Right cardiac atrium (tissue), 5 donors: ENCODE measurements around the gene FAM149A. TPM values are rescaled to one million over a fixed set of nuclear protein-coding genes. Genes with fewer than 3 reads are reported as not detected.

Experiments used
- ATAC-seq, 2 donors: fragments of 200-7000 bp; cut with Tn5 transposase; one replicate each; pipeline versions ENCODE4 v1.8.0 to v1.9.1; 2020; ENCODE audit warnings: moderate library complexity in 2 of 2, mild to moderate bottlenecking in 1 of 2
- DNase-seq, 3 donors: peaks; one replicate each; pipeline ENCODE4 v3.0.0-alpha.2; 2020
- H3K27ac ChIP-seq: one replicate; pipeline ENCODE4 v1.5.1; 2013; ENCODE audit warnings: mild to moderate bottlenecking, low read length, control low read depth, moderate library complexity
- H3K27me3 ChIP-seq: one replicate; pipeline ENCODE4 v1.6.1; 2013; ENCODE audit not compliant: control insufficient read depth, insufficient read depth
- H3K4me1 ChIP-seq: one replicate; pipeline ENCODE4 v1.6.1; 2013; ENCODE audit warnings: low read length; ENCODE audit not compliant: control insufficient read depth, insufficient read depth
- H3K4me3 ChIP-seq: one replicate; pipeline ENCODE4 v1.5.1; 2013; ENCODE audit warnings: low read length, control low read depth
- H3K9me3 ChIP-seq: one replicate; pipeline ENCODE4 v1.6.1; 2013; ENCODE audit warnings: low read length; ENCODE audit not compliant: control insufficient read depth
- WGBS: extraction: QIAGEN DNeasy Blood & Tissue Kit; methylation state at CpG from one replicate; pipeline ENCODE4 v1.1.7; 2013; 5-methylcytosine and 5-hydroxymethylcytosine counted together
- intact Hi-C, 4 donors: fragments of 100-400 bp; cut with DNase I; formaldehyde crosslinking; loops; one replicate each; pipeline versions ENCODE4 v1.11.0 to v1.14.0; 2022 to 2023
- polyA plus RNA-seq: library from polyadenylated mRNA; stranded (reverse); fragments of 200-250 nt; gene quantifications from one replicate; pipeline ENCODE4 v1.2.3, GENCODE V29; 2013
- total RNA-seq, 4 donors: library from RNA; stranded (reverse); fragmentation: NEBNext Ultra II Directional; extraction: Animal tissue kit (Norgen Biotek cat#: 25700); gene quantifications; one replicate each; pipeline ENCODE4 v1.2.1, GENCODE V29; 2021
- donor health status: healthy with polysubstance abuse.
- donor health status: DM: no; HTN: yes; CAD: no.
- donor health status: DM: no; HTN: no; CAD: no.
- donor health status: DM: no; HTN: yes; CAD: no; lungs with severe emphysema.
- donor health status: DM: yes; HTN: yes; CAD: no.

The FAM149A gene
- total and polyA plus RNA-seq, 5 donors, result 7.9 to 17.6 (median 10.8) TPM

DNA sequence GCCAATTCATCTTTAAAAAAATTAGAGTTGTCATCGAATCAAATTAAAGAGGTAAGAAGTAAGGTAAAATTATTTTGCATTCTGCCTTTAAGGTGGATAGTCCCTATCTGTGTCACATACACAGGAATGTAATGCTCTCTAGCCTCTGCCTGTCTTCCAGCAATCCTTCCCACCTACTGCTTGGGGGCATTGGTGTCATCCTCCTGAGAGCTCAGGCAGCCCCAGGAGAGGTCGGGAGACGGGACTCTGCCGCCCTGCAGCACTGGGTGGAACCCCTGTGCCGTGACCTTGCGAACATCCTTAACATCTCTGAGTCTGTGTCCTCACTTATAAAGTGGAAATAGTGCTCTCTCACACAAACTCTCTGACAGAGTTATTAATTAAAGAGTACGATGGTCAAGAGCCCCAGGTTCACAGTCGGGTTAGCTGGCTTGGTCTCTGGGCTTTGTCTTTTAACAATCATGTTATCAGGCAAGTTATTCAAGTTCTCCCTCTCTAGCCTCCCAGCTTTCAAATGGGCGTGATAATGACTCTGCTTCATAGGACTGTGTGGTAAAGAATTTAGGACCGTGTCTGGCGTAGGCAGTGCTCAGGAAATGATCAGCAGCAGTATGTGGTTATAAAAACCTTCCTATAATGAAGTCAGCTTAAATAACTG, 25.4 kb upstream of the FAM149A start:
- DNase-seq (no peak), ATAC-seq (no peak)
- no peaks in the 10 kb centered on the region for H3K27me3 ChIP-seq
- H3K4me3 ChIP-seq, result no peak overlapping the region
- no peaks in the 10 kb centered on the region for H3K9me3 ChIP-seq
- WGBS, result 59% methylated on average over 11 of the region's 11 CpGs
- intact Hi-C loops, result loop anchor here in 1 of 4 donors (10.0 kb wide), 1 partner anchor 56 kb away; no protein-coding TSS in a partner anchor
- no peaks in the 10 kb centered on the region for H3K4me1 ChIP-seq
- no peak overlapping the region for H3K27ac ChIP-seq

DNA sequence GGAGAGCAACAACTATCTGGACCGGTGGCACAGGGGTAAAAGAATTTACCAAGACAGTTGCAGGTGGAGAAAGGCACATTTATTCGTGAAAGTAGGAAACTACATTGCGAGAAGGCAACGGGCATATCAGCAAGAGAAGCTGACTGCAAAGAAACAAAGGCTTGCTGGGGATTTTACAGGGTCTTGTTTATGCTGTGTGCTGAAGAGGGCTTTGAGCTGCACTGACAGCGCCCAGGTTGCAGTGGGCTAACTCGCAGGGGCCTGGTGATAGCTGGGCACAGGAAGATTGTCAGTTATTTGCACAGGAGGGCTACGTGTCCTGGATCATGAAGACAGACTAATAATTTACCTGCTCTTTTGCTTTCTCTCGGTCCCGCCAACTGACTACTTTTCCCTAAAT, 24.8 kb upstream of the FAM149A start:
- Histone ChIP-seq H3K4me1 (no peaks in the 10 kb centered on the region), H3K9me3 (no peaks in the 10 kb centered on the region), H3K27ac (no peak overlapping the region), H3K4me3 (no peak overlapping the region), H3K27me3 (no peaks in the 10 kb centered on the region)
- ATAC-seq (no peak), DNase-seq (no peak)
- 77% methylated on average over 9 of the region's 9 CpGs for WGBS
- intact Hi-C loops, result loop anchor here in 1 of 4 donors (10.0 kb wide), 1 partner anchor 55 kb away; no protein-coding TSS in a partner anchor

DNA sequence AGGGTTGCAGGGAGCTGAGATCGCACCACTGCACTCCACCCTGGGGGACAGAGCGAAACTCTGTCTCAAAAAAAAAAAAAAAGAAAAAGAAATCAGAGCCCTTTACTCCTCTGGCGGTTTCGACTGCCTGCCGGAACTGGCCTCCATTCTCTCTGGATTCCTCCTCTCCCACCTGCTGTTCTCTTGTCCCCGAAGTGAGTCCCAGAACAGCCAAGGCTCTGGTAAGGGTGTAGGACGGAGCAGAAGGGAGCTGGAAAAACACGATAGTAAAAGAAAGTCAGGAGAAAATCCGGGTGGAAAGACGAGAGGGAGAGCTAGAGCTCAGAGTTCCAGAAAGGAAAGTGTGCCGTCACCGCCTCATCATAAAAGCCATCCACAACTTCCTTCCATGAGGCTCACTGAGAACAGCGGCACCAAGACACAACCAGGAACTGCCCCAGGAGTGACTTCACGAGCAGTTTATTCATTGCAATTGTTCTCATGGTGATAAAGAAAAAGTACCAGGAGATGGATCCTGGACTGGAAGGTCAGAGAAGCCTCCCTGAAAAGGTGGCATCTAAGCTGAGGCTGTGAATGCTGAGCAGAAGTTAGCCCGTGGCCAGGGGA, 23.2 kb upstream of the FAM149A start:
- intact Hi-C loops, result no loop called here
- 71% methylated on average over 15 of the region's 15 CpGs for WGBS
- ATAC-seq, result peak in 1 of 2 donors; percentile 37

DNA sequence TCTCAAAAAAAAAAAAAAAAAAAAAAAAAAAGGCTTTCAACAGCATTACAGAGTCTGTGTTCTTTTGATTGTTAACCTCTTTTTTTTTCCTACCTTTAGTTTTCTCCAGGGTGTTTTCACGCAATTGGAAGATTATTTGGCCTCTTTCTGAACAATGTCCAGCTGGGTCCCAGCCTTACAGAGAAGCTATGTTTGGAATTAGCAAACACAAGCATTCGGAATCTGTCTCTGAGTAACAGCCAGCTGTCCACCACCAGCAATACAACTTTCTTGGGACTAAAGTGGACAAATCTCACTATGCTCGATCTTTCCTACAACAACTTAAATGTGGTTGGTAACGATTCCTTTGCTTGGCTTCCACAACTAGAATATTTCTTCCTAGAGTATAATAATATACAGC, 22.3 kb upstream of the FAM149A start:
- intact Hi-C loops, result no loop called here
- H3K27ac ChIP-seq, result no peak overlapping the region
- no peaks in the 10 kb centered on the region for H3K9me3 ChIP-seq
- no peak for DNase-seq
- no peaks in the 10 kb centered on the region for H3K27me3 ChIP-seq
- no peak overlapping the region for H3K4me3 ChIP-seq
- ATAC-seq, result no peak
- no peaks in the 10 kb centered on the region for H3K4me1 ChIP-seq
- 64% methylated on average over 4 of the region's 4 CpGs for WGBS

More for the DNA sequence above, 23.2 kb upstream of the FAM149A start:
- H3K4me3 ChIP-seq, result no peak overlapping the region
- H3K27me3 ChIP-seq, result no peaks in the 10 kb centered on the region
- no peak overlapping the region for H3K27ac ChIP-seq
- no peaks in the 10 kb centered on the region for H3K4me1 ChIP-seq
- no peak for DNase-seq
- no peaks in the 10 kb centered on the region for H3K9me3 ChIP-seq

DNA sequence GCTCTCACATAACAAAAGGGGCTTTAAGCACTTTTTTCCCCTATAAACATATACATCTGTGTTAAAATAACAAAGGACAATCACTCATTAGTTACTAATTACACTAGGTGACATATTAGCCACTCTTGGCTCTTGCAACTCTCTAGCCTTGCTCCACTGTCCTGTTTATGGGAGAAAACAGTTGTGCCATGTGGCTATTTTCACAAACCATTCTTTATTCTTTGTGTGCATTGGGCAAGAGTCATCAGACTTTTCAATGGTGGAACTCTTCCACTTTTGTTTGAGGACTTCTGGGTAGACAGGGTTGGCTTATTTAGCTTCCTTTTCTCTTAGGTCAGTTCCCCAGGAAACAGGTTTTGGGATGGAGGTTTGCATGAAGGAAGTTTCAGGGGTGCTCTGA, 16.0 kb upstream of the FAM149A start:
- Histone ChIP-seq H3K4me1 (no peaks in the 10 kb centered on the region), H3K27me3 (no peaks in the 10 kb centered on the region), H3K4me3 (no peak overlapping the region), H3K27ac (no peak overlapping the region), H3K9me3 (no peaks in the 10 kb centered on the region)
- DNase-seq (no peak), ATAC-seq (no peak)
- intact Hi-C loops, result no loop called here

DNA sequence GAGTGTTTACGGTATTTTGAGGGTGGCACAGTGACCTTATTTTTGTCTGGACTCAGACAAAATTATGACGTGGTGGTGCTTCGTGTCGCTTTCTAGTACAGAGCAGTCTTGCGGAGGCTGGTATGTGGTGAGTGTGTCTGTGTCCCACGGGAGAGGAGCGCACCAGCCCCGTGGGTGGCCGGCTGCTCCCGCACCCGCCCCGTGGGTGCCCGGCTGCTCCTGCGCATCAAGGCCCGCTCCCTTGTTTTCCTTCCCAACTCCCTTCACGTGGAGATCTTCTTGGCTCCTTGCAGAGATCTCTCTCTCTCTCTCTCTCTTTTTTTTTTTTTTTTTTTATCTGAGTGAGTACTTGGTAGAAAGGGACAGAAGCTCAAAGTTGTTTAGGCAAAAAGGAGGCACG, 12.2 kb upstream of the FAM149A start:
- no peak for DNase-seq
- WGBS, result 93% methylated on average over 17 of the region's 17 CpGs
- no peak overlapping the region for H3K4me3 ChIP-seq
- intact Hi-C loops, result no loop called here
- H3K4me1 ChIP-seq, result no peaks in the 10 kb centered on the region
- no peak for ATAC-seq
- H3K9me3 ChIP-seq, result no peaks in the 10 kb centered on the region
- no peak overlapping the region for H3K27ac ChIP-seq
- no peaks in the 10 kb centered on the region for H3K27me3 ChIP-seq

DNA sequence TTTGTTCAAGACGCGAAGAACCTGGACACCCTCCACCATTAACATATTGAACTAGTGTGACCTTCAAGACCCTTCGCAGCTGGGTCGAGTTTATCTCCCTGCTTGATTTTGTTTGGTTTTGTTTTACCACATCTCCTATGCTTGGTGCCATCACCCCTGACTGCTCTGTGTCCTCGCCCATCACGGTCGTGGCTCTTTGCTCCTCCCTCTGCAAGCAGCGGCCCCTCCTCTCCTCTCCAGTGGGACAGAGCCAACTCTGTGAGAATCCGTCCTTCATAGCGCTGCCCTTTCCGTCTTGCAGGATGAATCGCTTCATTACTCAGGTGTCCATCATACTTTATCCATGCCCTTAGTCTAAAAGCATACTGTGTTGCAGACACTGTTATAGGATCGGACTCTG, 9.1 kb upstream of the FAM149A start:
- no peak for ATAC-seq
- H3K9me3 ChIP-seq, result no peaks in the 10 kb centered on the region
- no peak for DNase-seq
- intact Hi-C loops, result no loop called here
- H3K4me3 ChIP-seq, result no peak overlapping the region
- H3K4me1 ChIP-seq, result no peaks in the 10 kb centered on the region
- H3K27ac ChIP-seq, result no peak overlapping the region
- H3K27me3 ChIP-seq, result no peaks in the 10 kb centered on the region
- WGBS, result 60% methylated on average over 13 of the region's 13 CpGs

DNA sequence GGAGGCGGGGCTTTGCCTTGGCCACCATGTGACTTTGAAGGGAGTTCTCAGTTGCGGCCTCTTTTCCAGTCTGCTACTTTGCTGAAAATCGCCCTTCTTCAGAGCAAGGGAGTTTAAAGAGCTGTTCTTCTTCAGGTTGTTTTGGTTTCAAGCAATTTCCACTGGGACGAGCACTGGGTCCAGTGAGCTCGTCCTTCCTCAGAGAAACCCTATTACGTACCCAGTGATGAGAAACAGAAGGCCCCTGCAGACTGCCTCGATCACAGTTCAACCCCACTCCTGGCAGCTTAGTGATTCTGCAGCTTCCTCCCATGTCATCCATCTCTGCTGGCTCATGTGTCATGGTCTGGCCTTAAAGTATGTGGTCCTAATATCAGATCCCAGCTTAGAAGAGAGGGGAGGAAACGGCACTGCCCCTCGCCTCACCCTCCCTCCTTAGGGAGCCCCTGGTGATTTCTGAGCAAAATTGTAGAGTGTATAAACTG, 7.8 kb upstream of the FAM149A start:
- H3K4me3 ChIP-seq, result no peak overlapping the region
- DNase-seq (no peak), ATAC-seq (no peak)
- no peaks in the 10 kb centered on the region for H3K4me1 ChIP-seq
- H3K27me3 ChIP-seq, result no peaks in the 10 kb centered on the region
- intact Hi-C loops, result no loop called here
- no peaks in the 10 kb centered on the region for H3K9me3 ChIP-seq
- no peak overlapping the region for H3K27ac ChIP-seq
- WGBS, result 79% methylated on average over 9 of the region's 9 CpGs

DNA sequence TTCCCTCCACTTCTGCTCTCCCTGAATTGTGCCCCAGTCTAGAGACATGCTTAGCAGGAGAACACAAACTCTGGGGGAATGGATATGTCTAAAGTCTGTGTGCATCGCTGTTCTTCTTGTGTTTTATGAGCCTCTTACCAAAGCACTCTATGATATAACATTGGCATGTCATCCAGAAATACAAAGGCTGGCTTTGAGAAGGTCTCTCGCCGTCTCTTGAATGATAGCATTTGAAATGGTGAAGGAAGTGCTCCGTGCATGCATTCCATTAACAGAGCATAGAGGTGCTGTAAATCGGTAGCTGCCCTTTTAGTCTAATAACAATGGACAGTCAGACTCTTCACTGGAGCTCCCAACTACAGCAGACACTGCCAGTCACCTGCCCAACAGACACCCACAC, 7.1 kb upstream of the FAM149A start:
- intact Hi-C loops, result no loop called here
- Histone ChIP-seq H3K4me1 (no peaks in the 10 kb centered on the region), H3K4me3 (no peak overlapping the region), H3K9me3 (no peaks in the 10 kb centered on the region), H3K27ac (no peak overlapping the region), H3K27me3 (no peaks in the 10 kb centered on the region)
- ATAC-seq (no peak), DNase-seq (no peak)
- whole genome bisulfite sequencing, result 75% methylated on average over 5 of the region's 5 CpGs

DNA sequence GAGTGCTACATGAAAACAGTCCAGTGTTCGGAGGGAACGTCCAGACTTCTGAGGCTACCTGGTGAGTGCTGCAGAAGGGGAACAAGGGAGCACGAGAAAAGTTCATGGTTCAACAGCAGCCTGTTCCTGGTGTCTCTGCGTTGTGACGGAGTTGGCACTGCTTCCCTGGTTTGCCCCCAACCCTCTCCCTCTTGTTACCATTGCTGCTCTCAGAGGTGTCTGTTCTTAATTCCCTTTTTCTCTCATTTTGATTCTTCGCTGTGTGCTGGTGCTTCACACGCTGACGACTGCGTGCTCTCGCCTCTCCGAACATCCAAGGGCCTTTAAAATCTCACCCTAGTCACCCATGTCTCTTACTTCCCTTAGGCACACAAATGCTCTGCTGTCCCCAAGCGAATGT, 1.6 kb upstream of the FAM149A start:
- no peak overlapping the region for H3K4me3 ChIP-seq
- H3K9me3 ChIP-seq, result no peaks in the 10 kb centered on the region
- no peaks in the 10 kb centered on the region for H3K4me1 ChIP-seq
- WGBS, result 89% methylated on average over 12 of the region's 12 CpGs
- no peaks in the 10 kb centered on the region for H3K27me3 ChIP-seq
- no peak for ATAC-seq
- intact Hi-C loops, result no loop called here
- DNase-seq, result no peak
- H3K27ac ChIP-seq, result no peak overlapping the region

DNA sequence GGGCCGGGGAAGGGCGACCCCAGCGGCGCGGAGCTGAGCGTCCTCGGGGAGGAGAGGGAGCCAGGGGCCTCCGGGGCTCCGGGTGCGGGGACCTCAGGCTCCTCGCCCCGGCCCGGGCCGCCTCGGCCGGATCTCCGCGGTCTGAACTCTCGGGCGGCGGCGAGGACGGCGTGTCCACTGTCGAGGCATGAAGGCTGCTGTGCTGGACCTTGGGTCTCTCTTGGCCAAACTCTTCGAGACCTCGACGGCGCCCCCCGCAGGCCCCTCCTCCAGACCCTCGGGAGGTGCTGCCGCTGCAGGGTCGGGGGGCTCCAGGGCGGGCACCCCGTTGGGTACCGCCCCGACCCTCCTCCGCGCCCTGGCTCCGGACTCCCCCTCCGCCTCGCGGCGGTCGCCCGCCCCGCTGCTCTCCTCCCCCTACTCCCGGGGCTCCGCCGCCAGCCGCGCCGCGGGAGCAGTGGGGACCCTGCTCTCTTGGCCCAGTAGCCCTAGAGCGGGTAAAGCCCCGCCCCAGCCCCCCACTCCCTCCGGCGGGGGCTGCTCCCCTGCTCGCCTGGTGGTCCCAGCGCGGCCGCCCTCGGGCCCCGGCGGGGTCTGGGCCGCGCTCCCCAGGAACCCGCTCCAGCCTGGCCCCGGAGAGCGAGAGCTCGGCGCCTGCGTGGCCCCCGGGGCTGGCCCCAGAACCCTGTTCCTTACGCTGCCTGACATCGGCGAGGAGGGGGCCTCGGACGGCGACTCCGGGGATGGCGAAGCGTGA, 564 bp downstream of the FAM149A start:
- no peaks in the 10 kb centered on the region for H3K9me3 ChIP-seq
- ATAC-seq (peak; percentile 58 to 74), DNase-seq (peak; percentile 27 to 67 (median 59))
- WGBS, result 1% methylated on average over 83 of the region's 83 CpGs
- H3K27me3 ChIP-seq, result no peaks in the 10 kb centered on the region
- H3K4me3 ChIP-seq, result peak overlapping the region; percentile 61
- intact Hi-C loops, result no loop called here
- H3K4me1 ChIP-seq, result no peaks in the 10 kb centered on the region
- no peak overlapping the region for H3K27ac ChIP-seq
